ENCODE data around the gene LSMEM2. TPM values are rescaled to one million over a fixed set of nuclear protein-coding genes. Genes with fewer than 3 reads are reported as not detected.

The LSMEM2 gene
- total and polyA plus RNA-seq, 2 of the 8 experiments (the other 6 are each of a cell fraction or from before 2014, with no cell fraction given), result 0.58 to 0.68 TPM

- TF ChIP-seq E2F6 (IDR thresholded peaks at IDR 0.05), result peak; percentile 98
- no peak for TF ChIP-seq CTBP2 (IDR thresholded peaks at IDR 0.05; ENCODE audit: borderline replicate concordance, insufficient read depth, insufficient read length, low read length)
- TF ChIP-seq EZH2 (IDR thresholded peaks at IDR 0.05; ENCODE audit: low read depth, low read length, severe bottlenecking), result peak; percentile 49
- TF ChIP-seq RNF2 (IDR thresholded peaks at IDR 0.05; ENCODE audit: borderline replicate concordance, low read depth, low read length, missing control alignments, poor library complexity, severe bottlenecking), result no peak
- no peak for TF ChIP-seq KDM1A (IDR thresholded peaks at IDR 0.05; ENCODE audit: borderline replicate concordance, low read length)
- peak; percentile 56; the same call in 1 of the 2 replicates for TF ChIP-seq SP4 (IDR thresholded peaks at IDR 0.05; ENCODE audit: low read length)
- peak; percentile 74 for TF ChIP-seq SRF (IDR thresholded peaks at IDR 0.05; ENCODE audit: low read depth, low read length)
- peak; percentile 97 for TF ChIP-seq CREB1 (IDR thresholded peaks at IDR 0.05)
- TF ChIP-seq POU5F1 (IDR thresholded peaks at IDR 0.05; ENCODE audit: low read depth, low read length), result no peak
- peak in 1 of 2 experiments; percentile 47; a peak in 1 of 4 replicates for TF ChIP-seq SIN3A (conservative IDR thresholded peaks at IDR 0.05 in 1 of 2, IDR thresholded peaks at IDR 0.05 in 1 of 2; ENCODE audit: low read depth in 1 of 2, low read length in 2 of 2)
- TF ChIP-seq POLR2AphosphoS5 (IDR thresholded peaks at IDR 0.05; ENCODE audit: low read depth, low read length), result no peak
- peak in 1 of 2 experiments; percentile 60; a peak in 1 of 4 replicates for TF ChIP-seq HDAC2 (IDR thresholded peaks at IDR 0.05; ENCODE audit: borderline replicate concordance in 1 of 2, low read depth in 2 of 2, low read length in 2 of 2)
- TF ChIP-seq SIX5 (IDR thresholded peaks at IDR 0.05; ENCODE audit: low read depth, low read length), result no peak
- TF ChIP-seq MAX (IDR thresholded peaks at IDR 0.05), result peak; percentile 99
- no peak for TF ChIP-seq NANOG (IDR thresholded peaks at IDR 0.05; ENCODE audit: insufficient read depth, low read depth, low read length, poor library complexity, severe bottlenecking)
- 0 out of 2 replicates have a peak, but pooled peaks have one; percentile 1 for TF ChIP-seq TBP (IDR thresholded peaks at IDR 0.05; ENCODE audit: low read depth, low read length)
- no peak for TF ChIP-seq GTF2F1 (IDR thresholded peaks at IDR 0.05; ENCODE audit: borderline replicate concordance, low read depth, low read length)
- no peak for TF ChIP-seq TAF7 (optimal IDR thresholded peaks at IDR 0.05; ENCODE audit: borderline replicate concordance, low read depth, low read length)
- peak; percentile 15 for TF ChIP-seq ASH2L (IDR thresholded peaks at IDR 0.05; ENCODE audit: low read length)
- TF ChIP-seq TAF1 (IDR thresholded peaks at IDR 0.05; ENCODE audit: low read depth, low read length), result 0 out of 2 replicates have a peak, but pooled peaks have one; percentile 27
- no peak for TF ChIP-seq CHD1 (IDR thresholded peaks at IDR 0.05; ENCODE audit: low read depth, low read length)
- no peak for TF ChIP-seq JUND (IDR thresholded peaks at IDR 0.05; ENCODE audit: low read length)
- TF ChIP-seq YY1 (IDR thresholded peaks at IDR 0.05; ENCODE audit: low read depth, low read length), result no peak
Observed at GRCh38 chr3:50275996-50276761, 2.7 kb upstream of the LSMEM2 start (continued).
